Gastrocnemius medialis (tissue), 4 donors: ENCODE measurements around the gene FOXK1. TPM values are rescaled to one million over a fixed set of nuclear protein-coding genes. Genes with fewer than 3 reads are reported as not detected.

Experiments used
- ATAC-seq, 2 donors: fragments of 150-250 bp; one replicate each; pipeline ENCODE4 v1.9.1; 2016
- DNase-seq, 2 donors: peaks; one replicate each; pipeline ENCODE4 v3.0.0-alpha.2; 2019
- H3K27ac ChIP-seq, 4 donors: fragments of 200-600 bp; sonication (generic); 1 replicate in 1 of 4; 2 replicates in 3 of 4; pipeline ENCODE4 v1.5.1; 2016 to 2018; ENCODE audit warnings: mild to moderate bottlenecking in 2 of 4, moderate library complexity in 1 of 4
- H3K27me3 ChIP-seq, 3 donors: fragments of 200-600 bp; sonication (generic) in 2 of 3; 1 replicate in 1 of 3; 2 replicates in 2 of 3; pipeline versions ENCODE4 v1.5.1 to v1.6.0; 2016 to 2019; ENCODE audit warnings: mild to moderate bottlenecking in 1 of 3, moderate library complexity in 1 of 3
- H3K36me3 ChIP-seq, 2 donors: fragments of 200-600 bp; sonication (generic) in 1 of 2; one replicate each; pipeline ENCODE4 v1.5.1; 2017 to 2018
- H3K4me1 ChIP-seq, 2 donors: fragments of 200-600 bp; sonication (generic) in 1 of 2; one replicate each; pipeline ENCODE4 v1.5.1; 2016 to 2017; ENCODE audit warnings: mild to moderate bottlenecking in 2 of 2
- H3K4me3 ChIP-seq, 4 donors: fragments of 200-600 bp; sonication (generic) in 3 of 4; 1 replicate in 1 of 4; 2 replicates in 3 of 4; pipeline ENCODE4 v1.5.1; 2016 to 2019; ENCODE audit warnings: mild to moderate bottlenecking in 2 of 4
- H3K9me3 ChIP-seq, 3 donors: fragments of 200-600 bp; sonication (generic) in 2 of 3; 1 replicate in 1 of 3; 2 replicates in 2 of 3; pipeline ENCODE4 v1.5.1; 2016 to 2019
- POLR2A ChIP-seq, 2 donors: fragments of 450-650 bp; IDR thresholded peaks; one replicate each; pipeline ENCODE4 v1.6.1; 2017; ENCODE audit warnings: antibody characterized with exemption in 2 of 2, mild to moderate bottlenecking in 2 of 2, moderate library complexity in 2 of 2
- in situ Hi-C, 4 donors: fragments of 200-750 bp; cut with MboI; loops; one replicate each; pipeline versions ENCODE4 v1.15.0 to v1.8.0; 2017; ENCODE audit warnings: low sequenced_read_pairs in 4 of 4
- intact Hi-C: fragments of 100-400 bp; cut with DNase I; formaldehyde crosslinking; loops from one replicate; pipeline ENCODE4 v1.15.1; 2023; ENCODE audit warnings: low total_unique reads
- total RNA-seq, 4 donors: library from RNA; depleted of rRNA; stranded (reverse); fragments of >200 nt; gene quantifications; one replicate each; pipeline versions ENCODE4 v1.1.0 to v1.2.3, GENCODE V29; 2016
- TF ChIP-seq, protein P1 (sequence below), 5 experiments: fragments of 450-650 bp in 3 of 5; fragments of 200-600 bp in 2 of 5; sonication (generic) in 2 of 5; IDR thresholded peaks in 4 of 5; conservative IDR thresholded peaks in 1 of 5; 1 replicate in 4 of 5; 2 replicates in 1 of 5; pipeline ENCODE4 v1.5.1; 2016 to 2019; ENCODE audit warnings: antibody characterized with exemption in 5 of 5, mild to moderate bottlenecking in 3 of 5, moderate library complexity in 3 of 5

Gene FOXK1
- total RNA-seq, 4 donors from 2014 or later = 9.8 to 43.6 (median 18.8) TPM

- in situ Hi-C loops (loop anchor here in 2 of 4 donors (25.0 kb wide), 1 partner anchor 124 kb away; no protein-coding TSS in a partner anchor), intact Hi-C loops (no loop called here)
- TF ChIP-seq, protein P1, sequence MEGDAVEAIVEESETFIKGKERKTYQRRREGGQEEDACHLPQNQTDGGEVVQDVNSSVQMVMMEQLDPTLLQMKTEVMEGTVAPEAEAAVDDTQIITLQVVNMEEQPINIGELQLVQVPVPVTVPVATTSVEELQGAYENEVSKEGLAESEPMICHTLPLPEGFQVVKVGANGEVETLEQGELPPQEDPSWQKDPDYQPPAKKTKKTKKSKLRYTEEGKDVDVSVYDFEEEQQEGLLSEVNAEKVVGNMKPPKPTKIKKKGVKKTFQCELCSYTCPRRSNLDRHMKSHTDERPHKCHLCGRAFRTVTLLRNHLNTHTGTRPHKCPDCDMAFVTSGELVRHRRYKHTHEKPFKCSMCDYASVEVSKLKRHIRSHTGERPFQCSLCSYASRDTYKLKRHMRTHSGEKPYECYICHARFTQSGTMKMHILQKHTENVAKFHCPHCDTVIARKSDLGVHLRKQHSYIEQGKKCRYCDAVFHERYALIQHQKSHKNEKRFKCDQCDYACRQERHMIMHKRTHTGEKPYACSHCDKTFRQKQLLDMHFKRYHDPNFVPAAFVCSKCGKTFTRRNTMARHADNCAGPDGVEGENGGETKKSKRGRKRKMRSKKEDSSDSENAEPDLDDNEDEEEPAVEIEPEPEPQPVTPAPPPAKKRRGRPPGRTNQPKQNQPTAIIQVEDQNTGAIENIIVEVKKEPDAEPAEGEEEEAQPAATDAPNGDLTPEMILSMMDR (IDR thresholded peaks at IDR 0.05 in 4 of 5, conservative IDR thresholded peaks at IDR 0.05 in 1 of 5) = no peak
- TF ChIP-seq POLR2A (IDR thresholded peaks at IDR 0.05) = no peak
- Histone ChIP-seq H3K9me3 (no peaks in the 10 kb centered on the region), H3K27ac (no peak overlapping the region), H3K4me1 (no peaks in the 10 kb centered on the region), H3K4me3 (no peak overlapping the region), H3K36me3 (peaks cover 3 to 84% of the 10 kb centered on the region in 2 donors), H3K27me3 (no peaks in the 10 kb centered on the region)
- ATAC-seq (no peak), DNase-seq (no peak)
Measured at GRCh38 chr7:4760952-4761351, 78.9 kb downstream of the FOXK1 start.

- no peaks in the 10 kb centered on the region for H3K27me3 ChIP-seq
- H3K4me3 ChIP-seq = no peak overlapping the region
- no peak for DNase-seq
- no peak overlapping the region for H3K27ac ChIP-seq
- H3K9me3 ChIP-seq = no peaks in the 10 kb centered on the region
- intact Hi-C loops (no loop called here), in situ Hi-C loops (loop anchor here in 2 of 4 donors (25.0 kb wide), 1 partner anchor 125 kb away; no protein-coding TSS in a partner anchor)
- TF ChIP-seq, protein P1 (IDR thresholded peaks at IDR 0.05 in 4 of 5, conservative IDR thresholded peaks at IDR 0.05 in 1 of 5) = no peak
- TF ChIP-seq POLR2A (IDR thresholded peaks at IDR 0.05) = no peak
- peaks cover 3 to 74% of the 10 kb centered on the region in 2 donors for H3K36me3 ChIP-seq
- H3K4me1 ChIP-seq = no peaks in the 10 kb centered on the region
- ATAC-seq = no peak
Measured at GRCh38 chr7:4762121-4763055, 80.3 kb downstream of the FOXK1 start.

DNA sequence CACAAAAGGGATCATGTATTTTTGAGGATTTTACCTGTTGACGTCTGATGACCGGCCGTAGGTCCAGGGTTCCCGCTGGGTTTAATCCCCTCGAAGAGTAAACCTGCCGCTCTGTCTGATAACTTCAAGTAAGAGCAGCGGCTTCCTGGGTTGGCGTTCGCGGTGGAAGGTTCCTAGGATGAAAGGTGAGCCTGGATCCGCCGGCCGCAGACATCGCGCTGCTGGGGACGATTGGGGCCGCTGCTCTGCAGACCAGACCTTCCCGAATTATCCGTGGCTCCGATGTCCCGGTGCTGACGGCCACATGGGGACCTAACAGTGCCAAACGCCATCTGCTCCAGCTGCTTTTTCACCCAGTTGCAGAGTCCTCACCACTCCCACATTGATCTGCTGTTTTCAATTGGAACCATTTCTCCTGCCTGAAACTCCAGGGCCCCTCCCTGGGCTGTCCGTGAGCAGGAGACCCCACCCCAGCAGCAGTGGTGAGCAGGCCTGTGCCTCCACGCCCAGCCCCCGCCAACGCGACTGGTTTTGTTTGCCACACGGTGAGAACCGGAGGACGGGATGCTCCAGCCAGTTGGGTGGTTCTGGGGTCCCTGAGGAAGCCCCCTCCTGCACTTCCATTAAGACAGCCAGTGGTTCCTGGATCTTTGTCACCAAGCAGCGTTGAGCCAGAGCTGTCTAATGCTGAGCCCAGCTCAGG is 81.1 kb downstream of the FOXK1 start:
- Histone ChIP-seq H3K36me3 (peaks cover 3 to 71% of the 10 kb centered on the region in 2 donors), H3K9me3 (no peaks in the 10 kb centered on the region), H3K4me3 (no peak overlapping the region), H3K27me3 (no peaks in the 10 kb centered on the region), H3K4me1 (no peaks in the 10 kb centered on the region), H3K27ac (no peak overlapping the region)
- no peak for TF ChIP-seq POLR2A (IDR thresholded peaks at IDR 0.05)
- TF ChIP-seq, protein P1 (IDR thresholded peaks at IDR 0.05 in 4 of 5, conservative IDR thresholded peaks at IDR 0.05 in 1 of 5) = no peak
- in situ Hi-C loops = loop anchor here in 2 of 4 donors (25.0 kb wide), 1 partner anchor 126 kb away; no protein-coding TSS in a partner anchor
- intact Hi-C loops = no loop called here
- DNase-seq (no peak), ATAC-seq (no peak)

DNA sequence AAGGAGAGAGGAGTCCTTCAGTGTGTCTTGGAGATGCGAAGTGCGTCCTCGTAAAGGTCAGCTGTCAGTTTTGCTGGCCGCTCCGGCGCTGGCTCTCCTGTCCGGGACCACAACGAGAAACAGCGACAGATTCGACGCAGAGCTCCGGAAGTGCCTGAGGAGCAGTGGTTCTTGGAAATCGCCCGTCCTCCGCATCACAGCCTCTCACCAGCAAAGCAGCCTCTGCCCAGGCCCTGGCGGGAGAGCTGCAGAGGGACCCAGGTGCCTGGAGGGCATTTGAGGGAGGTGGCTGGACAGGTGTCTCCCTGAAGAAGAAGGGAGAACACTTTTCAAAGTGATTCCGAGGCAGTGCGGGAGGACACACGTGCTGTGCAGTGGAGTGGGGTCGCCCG is 81.7 kb downstream of the FOXK1 start:
- DNase-seq = no peak
- in situ Hi-C loops = loop anchor here in 2 of 4 donors (25.0 kb wide), 1 partner anchor 126 kb away; no protein-coding TSS in a partner anchor
- H3K9me3 ChIP-seq = no peaks in the 10 kb centered on the region
- intact Hi-C loops = no loop called here
- H3K36me3 ChIP-seq = peaks cover 3 to 65% of the 10 kb centered on the region in 2 donors
- ATAC-seq = no peak
- H3K27me3 ChIP-seq = no peaks in the 10 kb centered on the region
- TF ChIP-seq, protein P1 (IDR thresholded peaks at IDR 0.05 in 4 of 5, conservative IDR thresholded peaks at IDR 0.05 in 1 of 5) = no peak
- TF ChIP-seq POLR2A (IDR thresholded peaks at IDR 0.05) = no peak
- no peak overlapping the region for H3K4me3 ChIP-seq
- no peak overlapping the region for H3K27ac ChIP-seq
- peaks cover 0 to 3% of the 10 kb centered on the region in 2 donors for H3K4me1 ChIP-seq
